PC-9 (cell line): ENCODE results near the gene OR8B8. TPM values are rescaled to one million over a fixed set of nuclear protein-coding genes. Genes with fewer than 3 reads are reported as not detected.

ENCODE experiments used
- Bru-seq: library from RNA; stranded (reverse); fragments of 400-500 nt; gene quantifications from one replicate; lab custom pipeline; 2021; lab: Mats Ljungman, UMichigan
- BruChase-seq, 2 experiments: library from RNA; stranded (reverse); fragments of 400-500 nt; gene quantifications; one replicate each; lab custom pipeline; 2021; lab: Mats Ljungman, UMichigan
- BruUV-seq: library from RNA; stranded (reverse); fragments of 400-500 nt; replicated peaks from 2 replicates; lab custom pipeline; 2021; lab: Mats Ljungman, UMichigan
- CTCF ChIA-PET: fragments of 300-600 bp; sonication (Branson Sonifier 250); formaldehyde crosslinking; loops from one replicate; lab custom pipeline; 2022; ENCODE audit warnings: antibody characterized with exemption; lab: Charles Lee
- POLR2A ChIA-PET: fragments of 300-600 bp; sonication (Branson Sonifier 250); formaldehyde crosslinking; loops from one replicate; lab custom pipeline; 2022; ENCODE audit warnings: antibody characterized with exemption; ENCODE audit not compliant: unreplicated experiment; lab: Charles Lee
- DNase-seq, 2 experiments: peaks; one replicate each; pipeline versions ENCODE4 v3.0.0 to v3.0.0-alpha.2; 2015 to 2022; ENCODE audit warnings: mixed read lengths in 1 of 2
- H2AFZ ChIP-seq: fragments of 200-600 bp; sonication (generic); 2 replicates; pipeline ENCODE4 v1.8.1; 2017; ENCODE audit warnings: antibody characterized with exemption
- H3F3A ChIP-seq: fragments of 200-600 bp; sonication (generic); 2 replicates; pipeline ENCODE4 v1.8.1; 2017; ENCODE audit warnings: antibody characterized with exemption, mild to moderate bottlenecking, low read depth; ENCODE audit not compliant: insufficient read depth
- H3K27ac ChIP-seq: fragments of 200-600 bp; sonication (generic); 2 replicates; pipeline ENCODE4 v1.6.1; 2016; ENCODE audit warnings: mixed run types
- H3K27me3 ChIP-seq: fragments of 200-600 bp; sonication (generic); 2 replicates; pipeline ENCODE4 v1.6.1; 2016; ENCODE audit warnings: low read depth, mixed run types; ENCODE audit not compliant: insufficient read depth
- H3K36me3 ChIP-seq: fragments of 200-600 bp; sonication (generic); 2 replicates; pipeline ENCODE4 v1.6.1; 2016; ENCODE audit warnings: low read depth, mixed run types
- H3K4me1 ChIP-seq: fragments of 200-600 bp; sonication (generic); replicated peaks from 2 replicates; pipeline ENCODE4 v1.6.1; 2016; ENCODE audit warnings: mixed run types; ENCODE audit not compliant: insufficient read depth
- H3K4me2 ChIP-seq: fragments of 200-600 bp; sonication (generic); 2 replicates; pipeline ENCODE4 v1.6.1; 2017; ENCODE audit warnings: mixed run types
- H3K4me3 ChIP-seq: fragments of 200-600 bp; sonication (generic); 2 replicates; pipeline ENCODE4 v1.6.1; 2016; ENCODE audit warnings: mixed run types
- H3K79me2 ChIP-seq: fragments of 200-600 bp; sonication (generic); 2 replicates; pipeline ENCODE4 v1.6.1; 2017; ENCODE audit warnings: low read depth, mixed run types
- H3K9me2 ChIP-seq: fragments of 200-600 bp; sonication (generic); 2 replicates; pipeline ENCODE4 v1.8.1; 2017; ENCODE audit warnings: mild to moderate bottlenecking; ENCODE audit not compliant: insufficient read depth
- H3K9me3 ChIP-seq: fragments of 200-600 bp; sonication (generic); 2 replicates; pipeline ENCODE4 v1.8.1; 2016; ENCODE audit warnings: low read depth; ENCODE audit not compliant: insufficient read depth
- H4K20me1 ChIP-seq: fragments of 200-600 bp; sonication (generic); 2 replicates; pipeline ENCODE4 v1.8.1; 2017; ENCODE audit not compliant: insufficient read depth
- CTCF ChIP-seq: fragments of 200-600 bp; sonication (generic); conservative IDR thresholded peaks from 2 replicates; pipeline ENCODE4 v1.6.1; 2017; ENCODE audit warnings: mixed run types, antibody characterized with exemption, mild to moderate bottlenecking, moderate library complexity
- EZH2 ChIP-seq: fragments of 200-600 bp; sonication (generic); IDR thresholded peaks from 2 replicates; pipeline ENCODE4 v1.8.0; 2017; ENCODE audit warnings: antibody characterized with exemption, low read depth
- intact Hi-C: fragments of 100-400 bp; cut with micrococcal nuclease; formaldehyde crosslinking; loops from one replicate; pipeline ENCODE4 v1.10.0; 2022; ENCODE audit not compliant: unreplicated experiment
- long read RNA-seq: library from polyadenylated mRNA; stranded (forward); transcript quantifications from one replicate; pipeline ENCODE4 v2.0.0, GENCODE V29; 2022
- total RNA-seq: library from RNA; stranded (reverse); gene quantifications from 2 replicates; pipeline ENCODE4 v1.2.3, GENCODE V29; 2021

OR8B8 gene
- total RNA-seq (not detected in 2 replicates), Bru-seq, nascent RNA (not detected), BruChase-seq, experiment 1, labeled RNA remaining after a 2-hour chase (not detected), BruChase-seq, experiment 2, labeled RNA remaining after a 6-hour chase (not detected)
- long read RNA-seq, result 0 reads

GRCh38 chr11:124445646-124446150 lies at the start of gene OR8B8:
Gene OR8B8 (minus strand): TSS chr11:124445696. CDS start chr11:124441085, 4,611 bp downstream.
- Histone ChIP-seq H3K79me2 (no peaks in the 10 kb centered on the region), H3F3A (no peaks in the 10 kb centered on the region), H3K36me3 (no peaks in the 10 kb centered on the region), H3K9me3 (no peaks in the 10 kb centered on the region), H3K4me1 (no peaks in the 10 kb centered on the region), H3K4me2 (no peak within 1 kb of the TSS), H3K9me2 (no peaks in the 10 kb centered on the region), H3K4me3 (no peak within 1 kb of the TSS), H3K27me3 (peaks cover 2% of the 10 kb centered on the region; the same call in 1 of the 2 replicates), H4K20me1 (no peaks in the 10 kb centered on the region), H3K27ac (no peak within 1 kb of the TSS), H2AFZ (no peak within 1 kb of the TSS)
- CTCF ChIA-PET, result no interaction called here
- POLR2A ChIA-PET, result no interaction called here
- BruUV-seq, result no TSS peak
- TF ChIP-seq EZH2, result no peak
- TF ChIP-seq CTCF, result no peak
- no peak for DNase-seq
- intact Hi-C loops, result no loop called here

GRCh38 chr11:124493016-124493655 lies 47.6 kb upstream of the OR8B8 start:
- Histone ChIP-seq H3K4me2 (no peak overlapping the region), H3K9me3 (no peaks in the 10 kb centered on the region), H2AFZ (no peak overlapping the region), H3K79me2 (no peaks in the 10 kb centered on the region), H3K4me1 (no peaks in the 10 kb centered on the region), H3K27ac (no peak overlapping the region), H3K36me3 (no peaks in the 10 kb centered on the region), H4K20me1 (no peaks in the 10 kb centered on the region), H3F3A (no peaks in the 10 kb centered on the region), H3K9me2 (no peaks in the 10 kb centered on the region), H3K27me3 (0 out of 2 replicates have a peak, but pooled peaks cover 14% of the 10 kb centered on the region), H3K4me3 (no peak overlapping the region)
- intact Hi-C loops, result no loop called here
- DNase-seq, result no peak
- CTCF ChIA-PET, result no interaction called here
- no TSS peak for BruUV-seq
- POLR2A ChIA-PET, result no interaction called here
- no peak for TF ChIP-seq EZH2
- no peak for TF ChIP-seq CTCF

- POLR2A ChIA-PET, result no interaction called here
- peaks cover 8% of the 10 kb centered on the region; the same call in 1 of the 2 replicates for H3K4me1 ChIP-seq
- no TSS peak for BruUV-seq
- no peaks in the 10 kb centered on the region for H3K36me3 ChIP-seq
- no peak for DNase-seq
- no peak overlapping the region for H3K4me3 ChIP-seq
- H3F3A ChIP-seq, result no peaks in the 10 kb centered on the region
- H4K20me1 ChIP-seq, result no peaks in the 10 kb centered on the region
- intact Hi-C loops, result no loop called here
- no peak overlapping the region for H3K27ac ChIP-seq
- no peak overlapping the region for H3K4me2 ChIP-seq
- H3K9me3 ChIP-seq, result no peaks in the 10 kb centered on the region; the same call in 1 of the 2 replicates
- no peak overlapping the region for H2AFZ ChIP-seq
- H3K9me2 ChIP-seq, result no peaks in the 10 kb centered on the region
- no peaks in the 10 kb centered on the region for H3K79me2 ChIP-seq
- TF ChIP-seq CTCF (no peak), EZH2 (no peak)
- CTCF ChIA-PET, result no interaction called here
- H3K27me3 ChIP-seq, result no peaks in the 10 kb centered on the region
Measured at GRCh38 chr11:124483422-124483821, 37.9 kb upstream of the OR8B8 start.
